Measurements from ENCODE around the gene SMARCE1.

DNA sequence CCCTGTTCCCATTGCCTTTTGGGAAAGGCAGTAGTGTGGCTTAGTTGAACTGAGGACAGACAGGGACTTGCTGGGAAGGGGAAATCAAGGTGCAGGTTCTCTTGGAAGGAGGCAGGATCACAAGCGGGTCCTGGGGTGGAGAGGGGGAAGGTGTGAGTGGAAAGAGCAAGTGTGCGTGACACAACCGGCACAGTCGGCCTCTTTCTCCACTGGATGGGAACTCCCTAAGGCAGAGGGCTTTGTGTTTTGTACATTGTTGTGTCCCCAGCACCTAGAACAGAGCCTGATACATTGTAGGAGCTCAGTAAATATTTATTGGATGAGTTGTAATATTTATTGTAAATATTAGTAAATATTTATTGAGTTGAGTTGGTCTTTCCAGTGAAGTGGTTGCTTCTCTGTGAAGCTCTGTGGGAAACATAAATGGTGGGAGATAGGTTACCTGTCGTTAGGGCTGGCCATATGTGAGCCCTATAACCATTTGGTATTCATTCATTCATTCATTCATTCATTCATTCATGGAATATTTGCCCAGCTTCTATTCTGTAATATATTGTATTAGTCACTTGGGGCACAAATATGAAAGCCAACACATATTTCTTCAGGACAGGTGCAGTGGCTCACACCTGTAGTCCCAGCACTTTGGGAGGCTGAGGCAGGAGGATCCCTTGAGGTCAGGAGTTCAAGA is 34.0 kb downstream of the SMARCE1 start:
- no peak for TF ChIP-seq CTCF (IDR thresholded peaks at IDR 0.05; ENCODE audit: poor library complexity, severe bottlenecking)
- TF ChIP-seq EZH2 (IDR thresholded peaks at IDR 0.05; ENCODE audit: borderline replicate concordance, insufficient read depth, low read length, poor library complexity, severe bottlenecking) = no peak
- no peak for TF ChIP-seq MXI1 (conservative IDR thresholded peaks at IDR 0.05; ENCODE audit: poor library complexity, severe bottlenecking)
- TF ChIP-seq POLR2AphosphoS5 (IDR thresholded peaks at IDR 0.05) = no peak
- TF ChIP-seq RAD21 (conservative IDR thresholded peaks at IDR 0.05) = no peak
- no peak for TF ChIP-seq REST (IDR thresholded peaks at IDR 0.05; ENCODE audit: borderline replicate concordance)
- TF ChIP-seq EP300 (conservative IDR thresholded peaks at IDR 0.05; ENCODE audit: poor library complexity, severe bottlenecking) = no peak
